WTC11 (cell line): ENCODE results near the gene TMEM52. TPM values are rescaled to one million over a fixed set of nuclear protein-coding genes. Genes with fewer than 3 reads are reported as not detected.
A peak's percentile ranks its signal among the peaks of the same experiment; 100 is the strongest.

Experiments used
- ATAC-seq: fragments of 200-7000 bp; cut with Tn5 transposase; 2 replicates; pipeline ENCODE4 v1.10.0; 2021; ENCODE audit warnings: mild to moderate bottlenecking, moderate library complexity
- CTCF ChIA-PET: fragments of 300-600 bp; sonication (Branson Sonifier 250); formaldehyde crosslinking; loops from one replicate; lab custom pipeline; 2021; ENCODE audit warnings: antibody characterized with exemption; lab: Charles Lee
- POLR2A ChIA-PET: fragments of 350-600 bp; sonication (Branson Sonifier 250); formaldehyde crosslinking; loops from one replicate; lab custom pipeline; 2021; ENCODE audit warnings: antibody characterized with exemption; lab: Charles Lee
- DNase-seq: peaks from one replicate; pipeline ENCODE4 v3.0.0; 2021; ENCODE audit warnings: low spot score
- H3K27ac Mint-ChIP-seq: 2 replicates; pipeline ENCODE4 v1.8.0; 2021; ENCODE audit warnings: mixed read lengths
- H3K27me3 Mint-ChIP-seq: 2 replicates; pipeline ENCODE4 v1.8.0; 2021; ENCODE audit warnings: low read depth, mild to moderate bottlenecking, moderate library complexity, mixed read lengths
- H3K36me3 Mint-ChIP-seq: 2 replicates; pipeline ENCODE4 v1.8.0; 2021; ENCODE audit warnings: mixed read lengths
- H3K4me1 Mint-ChIP-seq: 2 replicates; pipeline ENCODE4 v1.8.0; 2022; ENCODE audit warnings: mixed read lengths
- H3K4me3 Mint-ChIP-seq: 2 replicates; pipeline ENCODE4 v1.8.0; 2021; ENCODE audit warnings: mild to moderate bottlenecking, moderate library complexity, mixed read lengths
- H3K9me3 Mint-ChIP-seq: 2 replicates; pipeline ENCODE4 v1.8.0; 2021; ENCODE audit warnings: mixed read lengths
- ATF2 ChIP-seq: sonication (generic); formaldehyde crosslinking; IDR thresholded peaks from 2 replicates; pipeline ENCODE4 v1.8.1; 2022; ENCODE audit warnings: low read depth, missing genetic modification reagents, borderline replicate concordance
- CREM ChIP-seq: sonication (generic); formaldehyde crosslinking; IDR thresholded peaks from 2 replicates; pipeline ENCODE4 v1.8.1; 2022; ENCODE audit warnings: mild to moderate bottlenecking, missing genetic modification reagents, moderate library complexity
- E2F5 ChIP-seq: sonication (generic); formaldehyde crosslinking; IDR thresholded peaks from 2 replicates; pipeline ENCODE4 v1.8.1; 2022; ENCODE audit warnings: mild to moderate bottlenecking, moderate library complexity, missing genetic modification reagents
- ETV6 ChIP-seq: sonication (generic); formaldehyde crosslinking; IDR thresholded peaks from 2 replicates; pipeline ENCODE4 v1.8.1; 2022; ENCODE audit warnings: mild to moderate bottlenecking, missing genetic modification reagents
- GABPB1 ChIP-seq: sonication (generic); formaldehyde crosslinking; IDR thresholded peaks from 2 replicates; pipeline ENCODE4 v1.8.1; 2023; ENCODE audit warnings: mild to moderate bottlenecking, missing genetic modification reagents
- IRF1 ChIP-seq: sonication (generic); formaldehyde crosslinking; IDR thresholded peaks from 2 replicates; pipeline ENCODE4 v1.8.0; 2023; ENCODE audit warnings: missing genetic modification reagents
- JAZF1 ChIP-seq: fragments of 250-450 bp; sonication (Bioruptor Pico); IDR thresholded peaks from 2 replicates; pipeline ENCODE4 v1.9.0; 2021; ENCODE audit warnings: moderate library complexity, mild to moderate bottlenecking, inconsistent platforms
- KAT7 ChIP-seq: sonication (generic); formaldehyde crosslinking; IDR thresholded peaks from 2 replicates; pipeline ENCODE4 v1.8.1; 2023; ENCODE audit warnings: missing genetic modification reagents, mild to moderate bottlenecking, borderline replicate concordance
- MAX ChIP-seq: sonication (generic); formaldehyde crosslinking; IDR thresholded peaks from 2 replicates; pipeline ENCODE4 v1.8.0; 2022; ENCODE audit warnings: mild to moderate bottlenecking, missing genetic modification reagents
- MLX ChIP-seq: sonication (generic); formaldehyde crosslinking; IDR thresholded peaks from 2 replicates; pipeline ENCODE4 v1.8.1; 2023; ENCODE audit warnings: mild to moderate bottlenecking, missing genetic modification reagents, moderate library complexity
- NFATC4 ChIP-seq: fragments of 250-450 bp; sonication (Bioruptor Pico); IDR thresholded peaks from 2 replicates; pipeline ENCODE4 v1.9.0; 2021; ENCODE audit warnings: mild to moderate bottlenecking
- NR2C2 ChIP-seq: sonication (generic); formaldehyde crosslinking; IDR thresholded peaks from 2 replicates; pipeline ENCODE4 v1.8.0; 2022; ENCODE audit warnings: mild to moderate bottlenecking, missing genetic modification reagents
- NR3C1 ChIP-seq: sonication (generic); formaldehyde crosslinking; conservative IDR thresholded peaks from 2 replicates; pipeline ENCODE4 v1.8.1; 2023; ENCODE audit warnings: low read depth, mild to moderate bottlenecking, missing genetic modification reagents
- RORB ChIP-seq: fragments of 250-450 bp; sonication (Bioruptor Pico); IDR thresholded peaks from 2 replicates; pipeline ENCODE4 v1.9.0; 2021; ENCODE audit warnings: mild to moderate bottlenecking
- SOX15 ChIP-seq: fragments of 250-450 bp; sonication (Bioruptor Pico); IDR thresholded peaks from 2 replicates; pipeline ENCODE4 v1.9.0; 2021; ENCODE audit warnings: mild to moderate bottlenecking
- TEAD4 ChIP-seq: sonication (generic); formaldehyde crosslinking; IDR thresholded peaks from 2 replicates; pipeline ENCODE4 v1.8.0; 2022; ENCODE audit warnings: mild to moderate bottlenecking, missing genetic modification reagents
- ZNF121 ChIP-seq: sonication (generic); formaldehyde crosslinking; IDR thresholded peaks from 2 replicates; pipeline ENCODE4 v1.8.0; 2023; ENCODE audit warnings: missing genetic modification reagents
- ZNF423 ChIP-seq: fragments of 250-450 bp; sonication (Bioruptor Pico); IDR thresholded peaks from 2 replicates; pipeline ENCODE4 v2.1.2; 2022; ENCODE audit warnings: mild to moderate bottlenecking, moderate library complexity
- ZNF512 ChIP-seq: sonication (generic); formaldehyde crosslinking; IDR thresholded peaks from 2 replicates; pipeline ENCODE4 v1.8.1; 2022; ENCODE audit warnings: missing genetic modification reagents, borderline replicate concordance
- total RNA-seq: library from RNA; stranded (reverse); gene quantifications from 3 replicates; pipeline ENCODE4 v1.2.3, GENCODE V29; 2021

The TMEM52 gene
- total RNA-seq, 1 experiment from 2014 or later: 21.9 TPM

- TF ChIP-seq JAZF1 (CRISPR knock-in tag) (no peak), TEAD4 (CRISPR knock-in tag) (no peak), ATF2 (no peak), ZNF121 (CRISPR knock-in tag) (no peak), ZNF423 (no peak), MAX (CRISPR knock-in tag) (no peak), IRF1 (CRISPR knock-in tag) (no peak), GABPB1 (CRISPR knock-in tag) (no peak), ETV6 (no peak), RORB (CRISPR knock-in tag) (no peak), CREM (CRISPR knock-in tag) (no peak)
- ATAC-seq (no peak), DNase-seq (no peak)
- CTCF ChIA-PET: interaction anchor here (1.0 to 5.0 kb wide), 13 partner anchors 7 to 158 kb away, joined by 3 to 53 read pairs (median 10); partner anchors contain the start of gene NADK
- H3K4me3 Mint-ChIP-seq: peak overlapping the region; percentile 58
- H3K36me3 Mint-ChIP-seq: no peaks in the 10 kb centered on the region
- H3K27me3 Mint-ChIP-seq: no peaks in the 10 kb centered on the region; the same call in 1 of the 2 replicates
- no peaks in the 10 kb centered on the region for H3K9me3 Mint-ChIP-seq
- H3K4me1 Mint-ChIP-seq: peaks cover 20% of the 10 kb centered on the region
- peak overlapping the region; percentile 37 for H3K27ac Mint-ChIP-seq
- POLR2A ChIA-PET: interaction anchor here (1.5 kb wide), 1 partner anchor 130 kb away, joined by 7 read pairs; no protein-coding TSS in a partner anchor
Measured at GRCh38 chr1:1910033-1910465, 9.0 kb downstream of the TMEM52 start.

- Mint-ChIP-seq H3K36me3 (no peaks in the 10 kb centered on the region), H3K27ac (no peak overlapping the region), H3K9me3 (no peaks in the 10 kb centered on the region; the same call in 1 of the 2 replicates), H3K4me1 (peaks cover 20% of the 10 kb centered on the region), H3K27me3 (no peaks in the 10 kb centered on the region; the same call in 1 of the 2 replicates), H3K4me3 (peak overlapping the region; percentile 60)
- CTCF ChIA-PET: interaction anchor here (0.5 to 5.0 kb wide), 59 partner anchors 9 to 518 kb away, joined by 3 to 53 read pairs (median 4); partner anchors contain the start of genes FAAP20, GABRD, NADK and TMEM52
- TF ChIP-seq ATF2: no peak
- peak; percentile 59; the same call in 1 of the 2 replicates for TF ChIP-seq MAX (CRISPR knock-in tag)
- TF ChIP-seq NR3C1 (CRISPR knock-in tag): no peak
- no peak for TF ChIP-seq KAT7
- TF ChIP-seq MLX: 0 out of 2 replicates have a peak, but pooled peaks have one; percentile 75
- TF ChIP-seq E2F5 (CRISPR knock-in tag): peak; percentile 14; the same call in 1 of the 2 replicates
- ATAC-seq (peak; percentile 5), DNase-seq (no peak)
- POLR2A ChIA-PET: interaction anchor here (1.1 to 1.5 kb wide), 5 partner anchors 8 to 128 kb away, joined by 3 to 7 read pairs (median 3); no protein-coding TSS in a partner anchor
Measured at GRCh38 chr1:1908506-1908791, 10.6 kb downstream of the TMEM52 start.

GRCh38 chr1:1907098-1907736 lies 11.9 kb downstream of the TMEM52 start:
- Mint-ChIP-seq H3K9me3 (peaks cover 4% of the 10 kb centered on the region; the same call in 1 of the 2 replicates), H3K4me1 (peaks cover 20% of the 10 kb centered on the region), H3K27ac (no peak overlapping the region), H3K4me3 (no peak overlapping the region; the same call in 1 of the 2 replicates), H3K27me3 (no peaks in the 10 kb centered on the region; the same call in 1 of the 2 replicates), H3K36me3 (no peaks in the 10 kb centered on the region)
- ChIA-PET POLR2A (no interaction called here), CTCF (interaction anchor here (0.8 to 5.0 kb wide), 11 partner anchors 12 to 138 kb away, joined by 3 to 53 read pairs (median 14); partner anchors contain the start of gene NADK)
- ATAC-seq: no peak
- DNase-seq: no peak
- TF ChIP-seq GABPB1 (CRISPR knock-in tag): peak; percentile 92
- no peak for TF ChIP-seq NR2C2 (CRISPR knock-in tag)
- TF ChIP-seq MLX: no peak
- no peak for TF ChIP-seq ZNF512 (CRISPR knock-in tag)
- no peak for TF ChIP-seq ATF2
- no peak for TF ChIP-seq SOX15
- TF ChIP-seq NFATC4: no peak
- no peak for TF ChIP-seq MAX (CRISPR knock-in tag)
